Islet precursor cell (in vitro differentiated cells): Measurements from ENCODE around the gene PKN1.
A peak's percentile ranks its signal among the peaks of the same experiment; 100 is the strongest.

Source experiments
- DNase-seq: peaks from one replicate; pipeline ENCODE4 v3.0.0-alpha.2; 2018

PKN1 gene

DNA sequence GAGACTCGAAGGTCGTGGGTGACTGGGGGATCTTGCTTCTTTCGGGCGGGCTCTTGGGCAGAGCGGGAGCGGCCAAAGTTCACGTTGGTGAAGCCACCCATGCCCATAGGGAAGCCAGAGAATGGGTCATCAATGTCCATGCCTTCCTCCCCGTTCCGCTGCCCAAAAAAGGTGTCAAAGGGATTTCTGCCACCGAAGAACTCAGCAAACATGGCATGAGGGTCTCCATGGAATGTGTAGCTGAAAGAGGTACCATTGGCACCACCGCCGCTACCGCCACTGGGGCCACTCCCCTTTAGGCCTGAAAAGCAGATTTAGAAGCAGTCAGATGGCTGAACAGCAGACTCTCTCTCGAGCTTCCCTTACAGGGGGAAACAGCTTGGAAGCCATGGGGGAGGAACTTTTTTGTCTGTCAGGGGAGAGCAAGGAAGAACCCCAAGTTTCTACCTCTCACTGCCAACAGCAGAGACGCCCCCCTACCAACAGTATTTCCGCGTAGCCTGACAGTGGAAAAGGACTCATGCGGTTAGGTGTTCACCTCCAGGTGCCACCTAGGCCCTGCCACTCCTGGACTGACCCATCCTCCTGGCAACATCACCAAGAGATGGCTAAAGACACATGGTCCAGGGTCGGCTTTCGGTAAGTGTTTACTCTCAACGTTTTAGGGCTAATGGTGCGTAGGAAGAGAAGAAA lies 83.8 kb downstream of the PKN1 start:
- DNase-seq = no peak

DNA sequence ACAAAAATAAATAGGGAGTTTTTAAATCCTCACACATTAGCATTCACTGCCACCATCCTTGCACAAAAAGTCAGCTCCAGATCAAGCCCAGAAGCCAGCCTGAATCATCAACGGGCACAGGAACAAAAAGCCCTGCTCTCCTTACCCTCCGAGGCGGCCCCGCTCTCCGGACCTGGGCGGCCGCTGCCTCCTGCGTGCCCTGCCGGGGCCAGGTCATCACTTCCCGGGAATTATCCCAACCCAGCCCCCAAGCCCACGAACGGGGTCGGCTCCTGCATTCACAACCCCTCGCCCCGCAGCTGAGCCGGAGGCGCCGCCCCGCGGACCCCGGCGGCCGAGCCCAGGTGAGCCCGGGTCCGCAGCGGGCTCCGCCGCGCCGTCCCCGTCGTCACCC lies 84.3 kb downstream of the PKN1 start:
- no peak for DNase-seq

GRCh38 chr19:14517840-14518505 lies 84.9 kb downstream of the PKN1 start, which contains the start of gene DNAJB1:
Gene DNAJB1 (minus strand): TSS chr19:14518397. CDS start chr19:14518349, 48 bp downstream.
- DNase-seq = peak; percentile 78

DNA sequence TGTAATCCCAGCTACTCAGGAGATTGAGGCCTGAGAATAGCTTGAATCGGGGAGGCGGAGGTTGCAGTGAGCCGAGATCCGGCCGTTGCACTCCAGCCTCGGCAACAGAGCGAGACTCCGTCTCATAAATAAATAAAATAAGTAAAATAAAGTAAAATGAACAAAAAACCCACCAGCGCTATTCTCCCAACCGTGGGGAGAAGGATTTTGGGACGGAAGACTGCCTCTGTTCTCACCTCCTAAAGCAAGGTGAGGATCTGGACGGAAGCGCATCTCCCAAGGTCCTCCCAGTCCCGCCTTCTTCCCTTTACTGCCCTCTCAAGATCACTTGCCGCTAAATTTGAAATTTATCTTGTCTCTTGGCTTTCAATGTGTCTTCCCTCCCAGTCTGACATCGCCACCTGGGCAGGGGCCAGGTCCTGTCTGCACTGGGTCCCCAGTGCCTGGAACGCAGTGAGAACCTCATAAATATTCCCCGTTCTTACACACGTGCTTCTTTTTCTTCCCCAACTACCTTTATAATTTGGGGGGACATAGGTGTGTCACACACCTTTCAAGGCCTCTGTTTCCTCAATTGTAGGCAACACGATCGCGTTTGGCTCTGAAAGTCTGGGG lies 86.2 kb downstream of the PKN1 start:
- DNase-seq = no peak

GRCh38 chr19:14519860-14520407 lies 86.8 kb downstream of the PKN1 start:
- peak; percentile 95 for DNase-seq

- DNase-seq = no peak
Observed at GRCh38 chr19:14520543-14520942, 87.4 kb downstream of the PKN1 start.
